ENCODE data around the gene CEACAM1.

CEACAM1 gene

DNA sequence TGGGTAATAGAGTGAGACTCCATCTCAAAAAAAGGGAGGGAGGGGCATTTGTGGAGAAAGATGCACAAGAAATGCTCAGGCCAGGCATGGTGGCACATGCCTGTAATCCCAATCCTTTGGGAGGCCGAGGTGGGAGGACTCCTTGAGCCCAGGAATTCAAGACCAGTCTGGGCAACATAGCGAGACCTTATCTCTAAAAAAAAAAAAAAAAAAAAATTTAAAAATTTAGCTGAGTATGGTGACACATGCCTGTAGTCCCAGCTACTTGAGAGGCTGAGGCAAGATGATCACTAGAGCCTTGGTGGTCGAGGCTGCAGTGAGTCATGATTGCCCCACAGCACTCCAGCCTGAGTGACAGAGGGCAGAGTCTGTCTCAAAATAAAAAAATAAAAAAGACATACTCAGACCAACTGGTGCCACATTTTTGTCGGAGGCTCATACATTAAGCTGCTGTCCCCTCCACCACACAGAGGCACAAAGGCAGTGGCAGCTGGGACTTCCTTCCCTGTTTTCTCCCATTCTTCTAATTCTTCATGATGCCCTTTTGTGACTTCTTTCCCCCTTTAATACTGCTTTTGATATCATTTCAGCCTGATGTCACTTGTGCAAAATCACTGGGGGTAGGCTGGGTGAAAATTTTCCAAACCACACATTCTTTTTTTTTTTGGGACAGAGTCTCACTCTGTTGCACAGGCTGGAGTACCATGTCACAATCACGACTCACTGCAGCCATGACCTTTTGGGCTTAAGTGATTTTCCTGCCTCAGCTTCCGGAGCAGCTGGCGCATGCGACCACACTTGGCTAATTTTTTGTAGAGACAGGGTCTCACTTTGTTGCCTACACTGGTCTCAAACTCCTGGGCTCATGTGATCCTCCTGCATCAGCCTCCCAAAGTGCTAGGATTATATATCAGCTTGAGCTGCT is 58.7 kb downstream of the CEACAM1 start:
- TF ChIP-seq, protein P1, sequence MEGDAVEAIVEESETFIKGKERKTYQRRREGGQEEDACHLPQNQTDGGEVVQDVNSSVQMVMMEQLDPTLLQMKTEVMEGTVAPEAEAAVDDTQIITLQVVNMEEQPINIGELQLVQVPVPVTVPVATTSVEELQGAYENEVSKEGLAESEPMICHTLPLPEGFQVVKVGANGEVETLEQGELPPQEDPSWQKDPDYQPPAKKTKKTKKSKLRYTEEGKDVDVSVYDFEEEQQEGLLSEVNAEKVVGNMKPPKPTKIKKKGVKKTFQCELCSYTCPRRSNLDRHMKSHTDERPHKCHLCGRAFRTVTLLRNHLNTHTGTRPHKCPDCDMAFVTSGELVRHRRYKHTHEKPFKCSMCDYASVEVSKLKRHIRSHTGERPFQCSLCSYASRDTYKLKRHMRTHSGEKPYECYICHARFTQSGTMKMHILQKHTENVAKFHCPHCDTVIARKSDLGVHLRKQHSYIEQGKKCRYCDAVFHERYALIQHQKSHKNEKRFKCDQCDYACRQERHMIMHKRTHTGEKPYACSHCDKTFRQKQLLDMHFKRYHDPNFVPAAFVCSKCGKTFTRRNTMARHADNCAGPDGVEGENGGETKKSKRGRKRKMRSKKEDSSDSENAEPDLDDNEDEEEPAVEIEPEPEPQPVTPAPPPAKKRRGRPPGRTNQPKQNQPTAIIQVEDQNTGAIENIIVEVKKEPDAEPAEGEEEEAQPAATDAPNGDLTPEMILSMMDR (IDR thresholded peaks at IDR 0.05), result no peak
- Histone ChIP-seq H3K36me3 (no peaks in the 10 kb centered on the region), H3K9me3 (no peaks in the 10 kb centered on the region), H3K4me1 (ENCODE audit: control insufficient read depth in 1 of 2, insufficient read depth in 1 of 2, low read depth in 1 of 2, low read length in 1 of 2) (peaks cover 35 to 39% of the 10 kb centered on the region in 2 experiments), H3K27me3 (no peaks in the 10 kb centered on the region), H3K4me3 (ENCODE audit: low read depth in 1 of 2, low read length in 1 of 2) (no peak overlapping the region), H3K27ac (peak overlapping the region; percentile 31)

DNA sequence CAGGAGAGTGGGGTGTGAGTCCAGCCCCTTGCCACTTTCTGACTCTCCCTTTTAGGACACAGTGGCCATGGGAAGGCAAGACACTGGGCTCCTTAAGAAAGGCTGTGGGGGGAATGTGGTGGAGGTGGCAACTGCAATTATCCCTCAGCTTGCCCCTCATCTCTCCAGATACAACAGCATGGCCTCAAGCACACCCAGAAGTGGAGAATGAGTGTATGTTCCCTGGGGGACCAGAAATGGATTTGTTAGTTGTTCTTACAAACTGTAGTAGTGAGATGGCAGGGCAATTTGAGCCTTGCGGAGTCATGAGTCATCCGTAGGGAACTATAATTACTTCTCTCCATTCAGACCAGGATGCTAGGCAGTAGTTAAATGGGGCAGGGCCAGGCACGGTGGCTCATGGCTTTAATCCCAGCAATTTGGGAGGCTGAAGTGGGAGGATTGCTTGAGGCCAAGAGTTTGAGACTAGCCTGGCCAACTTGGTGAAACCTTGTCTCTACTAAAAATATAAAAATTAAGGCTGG is 59.9 kb downstream of the CEACAM1 start:
- H3K27ac ChIP-seq, result no peak overlapping the region
- no peaks in the 10 kb centered on the region for H3K9me3 ChIP-seq
- TF ChIP-seq, protein P1 (IDR thresholded peaks at IDR 0.05), result no peak

DNA sequence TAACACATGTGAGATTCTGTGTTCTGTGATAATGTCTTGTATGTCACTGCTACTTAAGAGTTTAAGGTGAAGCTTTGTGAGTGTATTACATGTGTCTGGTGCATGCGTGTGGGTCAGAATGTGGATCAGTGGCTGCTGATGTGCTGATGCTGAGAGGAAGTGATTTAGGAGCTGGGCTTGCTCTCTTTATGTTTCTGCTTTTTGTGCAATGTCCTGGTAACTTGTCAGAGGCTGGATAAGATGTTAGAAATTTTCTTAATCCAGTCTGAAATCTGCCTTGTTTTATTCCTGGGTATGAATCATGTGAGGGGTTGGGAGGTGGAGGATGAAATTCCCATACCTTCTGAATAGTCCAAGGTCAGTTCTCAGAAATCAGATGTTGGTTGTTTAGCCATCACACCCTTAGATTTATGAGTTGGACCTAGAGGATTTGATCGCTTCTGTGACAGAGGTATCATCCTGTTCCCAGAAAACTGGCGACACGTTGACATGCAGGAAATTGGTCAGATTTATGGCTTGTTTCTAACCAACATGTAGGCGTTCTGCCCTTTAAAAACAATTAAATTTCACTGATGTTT is 61.0 kb downstream of the CEACAM1 start:
- peaks cover 38 to 40% of the 10 kb centered on the region in 2 experiments for H3K4me1 ChIP-seq (ENCODE audit: control insufficient read depth in 1 of 2, insufficient read depth in 1 of 2, low read depth in 1 of 2, low read length in 1 of 2)
- H3K27me3 ChIP-seq, result no peaks in the 10 kb centered on the region
- no peaks in the 10 kb centered on the region for H3K9me3 ChIP-seq
- TF ChIP-seq, protein P1 (IDR thresholded peaks at IDR 0.05), result no peak
- H3K4me3 ChIP-seq (ENCODE audit: low read depth in 1 of 2, low read length in 1 of 2), result no peak overlapping the region
- H3K36me3 ChIP-seq, result no peaks in the 10 kb centered on the region
- peak overlapping the region; percentile 69 for H3K27ac ChIP-seq

More for the DNA sequence above, 59.9 kb downstream of the CEACAM1 start:
- H3K36me3 ChIP-seq, result no peaks in the 10 kb centered on the region
- no peak overlapping the region for H3K4me3 ChIP-seq (ENCODE audit: low read depth in 1 of 2, low read length in 1 of 2)
- peaks cover 35 to 38% of the 10 kb centered on the region in 2 experiments for H3K4me1 ChIP-seq (ENCODE audit: control insufficient read depth in 1 of 2, insufficient read depth in 1 of 2, low read depth in 1 of 2, low read length in 1 of 2)
- H3K27me3 ChIP-seq, result no peaks in the 10 kb centered on the region

DNA sequence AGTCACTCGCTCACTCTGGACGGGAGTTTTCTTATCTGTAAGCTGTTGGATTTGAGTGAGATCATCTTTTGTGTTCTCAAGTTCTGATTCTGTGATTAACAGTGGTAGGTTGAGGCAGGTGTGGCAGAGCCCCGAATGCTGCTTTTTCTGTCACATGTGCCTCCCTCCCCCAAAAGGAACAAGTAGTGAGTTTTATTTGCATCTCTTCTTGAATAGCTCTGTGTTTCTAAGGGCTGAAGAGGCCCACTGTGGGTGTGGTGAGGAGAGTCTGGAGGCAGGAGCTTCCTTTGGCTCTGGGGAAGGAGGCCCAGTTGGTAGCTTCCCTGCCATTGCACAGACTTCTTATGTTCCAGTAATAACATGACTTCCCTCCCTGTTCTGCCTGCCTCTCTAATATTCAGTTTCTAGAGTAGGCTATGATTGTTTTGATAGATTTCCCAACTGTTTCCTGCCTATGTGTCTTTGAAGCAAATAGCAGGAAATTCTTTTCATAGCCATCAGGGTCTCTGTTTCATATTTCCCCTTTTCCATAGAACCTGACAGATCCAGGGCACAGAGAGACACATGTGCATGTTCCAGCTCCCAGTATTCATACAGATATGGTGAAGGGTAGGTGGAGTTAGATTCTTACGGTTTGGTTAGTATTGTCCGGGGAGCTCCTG is 61.6 kb downstream of the CEACAM1 start:
- Histone ChIP-seq H3K9me3 (no peaks in the 10 kb centered on the region), H3K36me3 (no peaks in the 10 kb centered on the region), H3K27me3 (no peaks in the 10 kb centered on the region), H3K4me1 (ENCODE audit: control insufficient read depth in 1 of 2, insufficient read depth in 1 of 2, low read depth in 1 of 2, low read length in 1 of 2) (peaks cover 38 to 45% of the 10 kb centered on the region in 2 experiments), H3K27ac (peak overlapping the region; percentile 69), H3K4me3 (ENCODE audit: low read depth in 1 of 2, low read length in 1 of 2) (no peak overlapping the region)
- TF ChIP-seq, protein P1 (IDR thresholded peaks at IDR 0.05), result no peak

DNA sequence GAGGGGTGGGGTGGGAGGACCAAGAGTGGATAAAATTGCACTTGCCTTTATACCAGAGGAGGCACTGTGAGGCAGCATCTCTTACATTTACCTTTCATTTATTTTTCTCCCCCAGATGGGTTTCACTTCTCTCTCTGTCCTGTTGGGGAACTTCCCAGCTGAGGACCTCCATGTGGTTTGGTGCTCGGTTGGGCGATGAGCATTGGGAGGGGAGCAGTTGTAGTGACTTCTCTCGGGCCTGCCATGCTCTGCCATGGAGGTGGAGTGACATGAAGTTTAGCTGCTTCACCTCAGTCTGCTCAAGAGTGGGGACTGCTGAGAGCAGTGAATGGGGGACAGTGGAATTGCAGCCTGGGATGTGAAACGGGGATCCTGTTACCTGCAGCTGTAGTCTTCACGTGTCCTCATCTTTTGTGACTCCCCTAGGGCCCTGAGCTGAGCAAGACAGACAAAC is 62.4 kb downstream of the CEACAM1 start:
- Histone ChIP-seq H3K4me1 (ENCODE audit: control insufficient read depth in 1 of 2, insufficient read depth in 1 of 2, low read depth in 1 of 2, low read length in 1 of 2) (peaks cover 38 to 45% of the 10 kb centered on the region in 2 experiments), H3K27me3 (no peaks in the 10 kb centered on the region), H3K36me3 (no peaks in the 10 kb centered on the region), H3K4me3 (ENCODE audit: low read depth in 1 of 2, low read length in 1 of 2) (no peak overlapping the region), H3K9me3 (no peaks in the 10 kb centered on the region), H3K27ac (peak overlapping the region; percentile 69)
- TF ChIP-seq, protein P1 (IDR thresholded peaks at IDR 0.05), result no peak
